ENCODE results near the gene FAM184A. TPM values are rescaled to one million over a fixed set of nuclear protein-coding genes. Genes with fewer than 3 reads are reported as not detected.

FAM184A gene
- total and polyA plus RNA-seq, 9 of the 15 experiments (the other 6 are each of a cell fraction or from before 2014, with no cell fraction given), result 6.4 to 18.7 (median 13.1) TPM

- TF ChIP-seq ARID4B (CRISPR knock-in tag; IDR thresholded peaks at IDR 0.05) (peak; percentile 11; the same call in 1 of the 2 replicates), MNT (conservative IDR thresholded peaks at IDR 0.05) (peak in 1 of 2 experiments; percentile 19; a peak in 1 of 4 replicates), ZNF764 (CRISPR knock-in tag; IDR thresholded peaks at IDR 0.05; ENCODE audit: low read depth) (peak; percentile 91), ARNT (IDR thresholded peaks at IDR 0.05) (no peak), AFF4 (CRISPR knock-in tag; IDR thresholded peaks at IDR 0.05) (no peak), ZNF347 (CRISPR knock-in tag; IDR thresholded peaks at IDR 0.05; ENCODE audit: low read depth) (no peak), ASH1L (IDR thresholded peaks at IDR 0.05; ENCODE audit: borderline replicate concordance, low read depth, partially characterized antibody) (no peak), HBP1 (CRISPR knock-in tag; IDR thresholded peaks at IDR 0.05) (no peak), ZNF280B (CRISPR knock-in tag; IDR thresholded peaks at IDR 0.05) (no peak), DDX20 (tag; IDR thresholded peaks at IDR 0.05; ENCODE audit: low read depth) (no peak), HDAC6 (IDR thresholded peaks at IDR 0.05; ENCODE audit: low read depth, low read length) (no peak), TCF7L2 (IDR thresholded peaks at IDR 0.05; ENCODE audit: low read depth, low read length) (no peak), POLR3A (IDR thresholded peaks at IDR 0.05; ENCODE audit: borderline replicate concordance, extremely low read depth, insufficient read depth, insufficient read length) (no peak)
These were observed 655 bp downstream of the FAM184A start (continued) for GRCh38 chr6:119077643-119078375.

Data from K562 (cell line).